ENCODE measurements around the gene KDM5B.

Gene KDM5B

DNA sequence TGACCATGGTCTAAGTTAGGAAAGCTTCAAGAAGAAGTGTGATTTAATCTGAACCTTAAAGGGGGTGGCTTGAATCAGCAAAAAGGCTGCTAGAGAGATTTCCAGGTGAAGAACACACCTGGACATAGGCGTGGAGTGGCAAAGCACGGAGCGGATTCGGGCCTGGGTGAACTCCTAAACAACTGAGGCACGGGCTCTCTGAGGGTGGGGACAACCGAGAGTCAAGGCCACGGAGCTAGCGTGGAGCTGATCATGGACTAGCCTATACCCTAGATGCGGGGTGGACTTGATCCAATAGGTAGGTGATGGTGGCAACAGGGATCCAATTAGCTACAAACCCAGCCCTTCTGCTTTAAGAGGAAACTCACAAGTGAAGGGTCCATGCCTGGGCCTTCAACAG is 125.7 kb downstream of the KDM5B start:
- no peak for DNase-seq

DNA sequence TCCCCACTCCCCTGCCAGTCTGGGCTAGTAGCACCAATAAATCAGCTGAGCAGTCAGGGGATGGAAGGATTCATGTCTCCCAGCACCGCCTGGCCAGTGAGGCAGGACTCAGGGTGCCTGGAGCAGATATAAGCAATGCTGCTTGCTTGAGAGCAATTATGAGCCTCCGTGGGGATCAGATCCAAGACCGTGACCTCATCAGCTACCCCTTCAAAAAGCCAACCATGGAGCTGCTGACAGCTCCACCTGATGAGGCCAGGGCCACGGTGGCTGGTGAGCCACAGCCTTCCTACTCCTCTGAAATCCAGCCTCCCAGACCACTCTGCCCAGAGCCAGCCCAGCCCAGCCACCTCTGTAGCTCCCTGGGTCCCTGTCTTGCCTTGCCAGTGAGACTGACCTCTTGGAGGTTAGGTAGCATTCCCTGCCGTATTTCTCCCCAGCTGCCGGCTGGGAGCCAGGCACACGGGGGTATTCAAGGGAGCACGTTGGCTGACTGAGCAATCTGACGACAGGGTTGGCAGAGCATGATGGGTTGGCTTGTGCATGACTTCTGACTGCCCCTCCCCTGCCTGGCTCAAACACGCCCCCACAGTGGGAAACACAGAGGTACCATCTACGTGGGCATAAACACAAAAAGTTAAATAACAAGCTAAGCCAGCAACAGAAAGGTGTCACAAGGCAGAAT is 126.3 kb downstream of the KDM5B start:
- peak; percentile 78 for DNase-seq

DNA sequence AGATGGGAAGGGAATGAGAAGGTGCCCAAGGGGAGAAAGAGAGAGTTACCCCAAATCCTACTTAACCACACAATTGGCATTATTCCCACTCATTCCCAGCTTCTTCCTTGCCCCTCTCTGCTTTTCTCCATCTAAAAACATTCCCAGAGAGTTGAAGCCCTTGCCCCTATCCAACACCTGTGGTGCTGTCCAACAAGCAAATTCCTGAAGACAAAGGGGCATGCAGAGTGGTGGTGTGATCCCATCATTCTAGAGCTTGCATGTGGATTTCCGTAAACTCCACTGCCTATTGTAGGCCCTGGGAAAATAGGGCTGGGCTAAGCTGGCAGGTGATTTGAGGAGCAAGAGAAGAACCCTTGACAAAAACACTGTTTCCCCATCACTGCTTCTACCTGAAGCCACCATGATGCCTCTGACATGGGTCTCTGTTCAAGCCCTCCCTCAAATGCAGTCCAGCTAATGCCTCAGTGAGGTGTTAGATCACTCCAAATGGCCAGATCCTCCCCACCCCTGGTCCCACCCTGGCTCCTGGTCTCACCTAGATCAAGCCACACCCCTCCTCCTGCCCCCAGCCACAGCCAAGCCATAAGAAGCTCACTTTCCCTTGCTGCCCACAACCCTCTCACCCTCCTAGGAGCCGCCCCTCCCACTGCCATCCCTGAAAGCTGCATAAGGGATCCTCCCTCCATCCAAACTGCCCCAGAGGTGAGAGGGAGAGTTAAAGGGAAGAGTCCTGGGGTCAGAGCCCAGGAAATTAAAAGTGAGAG is 127.5 kb downstream of the KDM5B start:
- peak; percentile 28 for DNase-seq

DNA sequence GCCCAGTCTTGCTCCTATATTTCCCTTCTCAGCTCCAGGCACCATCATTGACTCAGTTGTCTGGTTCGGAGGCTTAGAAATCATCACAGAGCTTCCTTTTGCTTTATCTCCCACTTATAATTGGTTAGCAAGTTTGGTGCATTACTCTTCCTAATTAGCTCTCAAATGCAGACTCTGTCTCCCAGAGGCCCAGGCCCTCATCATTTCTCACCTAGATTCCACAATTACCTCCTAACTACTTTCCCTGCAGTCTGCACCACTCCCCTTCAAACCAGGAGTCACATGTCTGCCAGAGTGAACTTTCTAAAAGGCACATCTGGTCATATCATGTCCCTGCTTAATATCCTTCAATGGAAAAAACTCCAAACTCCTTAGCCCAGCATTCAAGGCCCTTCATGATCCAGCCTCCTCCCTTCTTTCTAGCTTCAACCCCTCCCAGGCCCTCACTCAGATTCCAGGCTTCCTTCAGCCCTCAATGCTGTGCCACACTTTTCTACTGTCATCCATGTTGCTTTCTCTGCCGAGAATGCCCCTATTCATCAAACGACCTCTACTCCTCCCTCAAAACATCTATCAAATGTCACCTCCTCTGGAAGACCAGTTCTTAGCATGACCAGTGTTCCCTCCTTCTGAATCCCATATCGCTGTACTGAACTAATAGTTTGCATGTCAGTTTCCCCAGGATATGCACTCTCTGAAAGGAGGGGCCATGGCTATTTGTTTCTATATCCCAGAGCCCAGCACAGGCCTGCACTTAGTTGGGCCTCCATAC is 128.6 kb downstream of the KDM5B start:
- no peak for DNase-seq

DNA sequence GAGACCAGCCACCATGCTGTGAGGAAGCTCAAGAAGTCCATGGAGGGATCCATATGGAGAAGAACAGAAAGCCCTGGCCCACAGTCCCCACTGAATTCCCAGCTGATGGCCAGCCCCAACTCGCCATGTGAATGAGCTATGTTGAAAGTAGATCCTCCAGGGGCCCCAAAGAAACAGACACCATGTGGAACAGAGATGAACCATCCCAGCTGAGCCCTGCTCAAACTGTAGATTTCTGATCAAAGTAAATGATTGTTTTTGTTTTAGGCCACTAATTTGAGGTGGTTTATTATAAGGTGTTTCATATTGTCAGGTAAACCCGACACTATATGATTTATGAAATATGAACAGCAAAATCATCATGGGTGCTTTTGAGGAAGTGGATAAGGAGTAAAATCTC is 130.8 kb downstream of the KDM5B start:
- no peak for DNase-seq

Data from DMS79 (cell line).